Colon (tissue), 2 donors: ENCODE results near the gene ZNF513.
A peak's percentile ranks its signal among the peaks of the same experiment; 100 is the strongest.

Experiments
- FAIRE-seq: peaks from 2 replicates; lab custom pipeline; 2012; peaks lifted over from hg19 to GRCh38; lab: Jason Lieb, UNC
- donor health status: control.
- donor health status: control.

The ZNF513 gene

GRCh38 chr2:27381577-27382181, 1.1 kb upstream of the ZNF513 start:
- no peak for FAIRE-seq

- no peak for FAIRE-seq
Observed at GRCh38 chr2:27379836-27380625, 503 bp downstream of the ZNF513 start.

GRCh38 chr2:27379383-27379835, 1.1 kb downstream of the ZNF513 start:
- no peak for FAIRE-seq

GRCh38 chr2:27378809-27379290, 1.7 kb downstream of the ZNF513 start:
- no peak for FAIRE-seq

GRCh38 chr2:27378096-27378808, 2.3 kb downstream of the ZNF513 start:
- no peak for FAIRE-seq

GRCh38 chr2:27377618-27378095, 2.9 kb downstream of the ZNF513 start:
- FAIRE-seq: no peak

GRCh38 chr2:27376866-27377617, 3.5 kb downstream of the ZNF513 start:
- FAIRE-seq: no peak

- FAIRE-seq: no peak
Observed at GRCh38 chr2:27376151-27376865, 4.2 kb downstream of the ZNF513 start.

- FAIRE-seq: no peak
Observed at GRCh38 chr2:27375513-27376099, 4.9 kb downstream of the ZNF513 start.

- no peak for FAIRE-seq
Observed at GRCh38 chr2:27373567-27373966, 7.0 kb downstream of the ZNF513 start.

GRCh38 chr2:27372937-27373336, 7.6 kb downstream of the ZNF513 start:
- no peak for FAIRE-seq

- FAIRE-seq: no peak
Observed at GRCh38 chr2:27370816-27371620, 9.5 kb downstream of the ZNF513 start.

- FAIRE-seq: peak; percentile 33
Observed at GRCh38 chr2:27370026-27370815, 10.3 kb downstream of the ZNF513 start, which contains the start of the genes EIF2B4 and SNX17. Gene EIF2B4, minus strand, starts transcription at chr2:27370338. Its CDS starts 24 bp downstream, at chr2:27370314. Gene SNX17, plus strand, starts transcription at chr2:27370616. Its CDS starts 128 bp downstream, at chr2:27370744.

- no peak for FAIRE-seq
Observed at GRCh38 chr2:27369471-27370025, 11.0 kb downstream of the ZNF513 start.

- no peak for FAIRE-seq
Observed at GRCh38 chr2:27363933-27364332, 16.6 kb downstream of the ZNF513 start.

- no peak for FAIRE-seq
Observed at GRCh38 chr2:27362678-27363420, 17.7 kb downstream of the ZNF513 start.

GRCh38 chr2:27356382-27357181, 24.0 kb downstream of the ZNF513 start, which contains the start of gene GTF3C2:
Gene GTF3C2, minus strand, starts transcription at chr2:27356764. Its CDS starts 13,210 bp downstream, at chr2:27343554.
- FAIRE-seq: no peak
